ENCODE measurements around the gene C1orf216. TPM values are rescaled to one million over a fixed set of nuclear protein-coding genes. Genes with fewer than 3 reads are reported as not detected.

C1orf216 gene
- polyA plus RNA-seq, 1 donor from 2014 or later, result 6.7 TPM

- no peak overlapping the region for H2AFZ ChIP-seq (ENCODE audit: low read depth, low read length)
- peaks cover 17% of the 10 kb centered on the region for H3K27me3 ChIP-seq (ENCODE audit: insufficient read depth, low read depth, low read length)
- TF ChIP-seq EZH2 (IDR thresholded peaks at IDR 0.05; ENCODE audit: borderline replicate concordance, insufficient read depth, low read length, poor library complexity, severe bottlenecking) (no peak), SMC3 (conservative IDR thresholded peaks at IDR 0.05; ENCODE audit: poor library complexity) (no peak), RAD21 (conservative IDR thresholded peaks at IDR 0.05) (no peak), EP300 (conservative IDR thresholded peaks at IDR 0.05; ENCODE audit: poor library complexity, severe bottlenecking) (no peak), REST (IDR thresholded peaks at IDR 0.05; ENCODE audit: borderline replicate concordance) (no peak), CTCF (IDR thresholded peaks at IDR 0.05; ENCODE audit: poor library complexity, severe bottlenecking) (no peak), POLR2AphosphoS5 (IDR thresholded peaks at IDR 0.05) (no peak), MXI1 (conservative IDR thresholded peaks at IDR 0.05; ENCODE audit: poor library complexity, severe bottlenecking) (no peak)
- H3K9me3 ChIP-seq (ENCODE audit: low read length), result no peaks in the 10 kb centered on the region
- H3K9ac ChIP-seq (ENCODE audit: low read length), result no peak overlapping the region
- H3K4me2 ChIP-seq (ENCODE audit: low read length), result no peak overlapping the region
- no peak overlapping the region for H3K27ac ChIP-seq (ENCODE audit: low read length)
- H3K4me3 ChIP-seq (ENCODE audit: low read length), result no peak overlapping the region
- no peaks in the 10 kb centered on the region for H3K79me2 ChIP-seq (replicated peaks; ENCODE audit: insufficient read depth, low read length)
- H3F3A ChIP-seq (ENCODE audit: insufficient read depth, low read length, poor library complexity, severe bottlenecking), result no peaks in the 10 kb centered on the region
- H4K20me1 ChIP-seq (ENCODE audit: insufficient read depth), result peaks cover 3% of the 10 kb centered on the region
- no peaks in the 10 kb centered on the region for H3K36me3 ChIP-seq (ENCODE audit: insufficient read depth, low read length)
- H3K9me2 ChIP-seq (ENCODE audit: insufficient read depth, low read length), result no peaks in the 10 kb centered on the region
Observed at GRCh38 chr1:35708952-35709351, 9.7 kb downstream of the C1orf216 start.

GRCh38 chr1:35708441-35708921 is 10.2 kb downstream of the C1orf216 start:
- Histone ChIP-seq H3K9me3 (ENCODE audit: low read length) (no peaks in the 10 kb centered on the region), H3K79me2 (replicated peaks; ENCODE audit: insufficient read depth, low read length) (no peaks in the 10 kb centered on the region), H3K4me2 (ENCODE audit: low read length) (no peak overlapping the region), H3K36me3 (ENCODE audit: insufficient read depth, low read length) (no peaks in the 10 kb centered on the region), H3K27me3 (ENCODE audit: insufficient read depth, low read depth, low read length) (peaks cover 17% of the 10 kb centered on the region), H3F3A (ENCODE audit: insufficient read depth, low read length, poor library complexity, severe bottlenecking) (no peaks in the 10 kb centered on the region), H3K4me3 (ENCODE audit: low read length) (peak overlapping the region; percentile 56), H3K9ac (ENCODE audit: low read length) (peak overlapping the region; percentile 60), H2AFZ (ENCODE audit: low read depth, low read length) (peak overlapping the region; percentile 19), H4K20me1 (ENCODE audit: insufficient read depth) (peaks cover 3% of the 10 kb centered on the region), H3K9me2 (ENCODE audit: insufficient read depth, low read length) (no peaks in the 10 kb centered on the region), H3K27ac (ENCODE audit: low read length) (no peak overlapping the region)
- TF ChIP-seq RAD21 (conservative IDR thresholded peaks at IDR 0.05), result no peak
- TF ChIP-seq POLR2AphosphoS5 (IDR thresholded peaks at IDR 0.05), result no peak
- no peak for TF ChIP-seq MXI1 (conservative IDR thresholded peaks at IDR 0.05; ENCODE audit: poor library complexity, severe bottlenecking)
- TF ChIP-seq CTCF (IDR thresholded peaks at IDR 0.05; ENCODE audit: poor library complexity, severe bottlenecking), result no peak
- no peak for TF ChIP-seq EZH2 (IDR thresholded peaks at IDR 0.05; ENCODE audit: borderline replicate concordance, insufficient read depth, low read length, poor library complexity, severe bottlenecking)
- TF ChIP-seq EP300 (conservative IDR thresholded peaks at IDR 0.05; ENCODE audit: poor library complexity, severe bottlenecking), result no peak
- no peak for TF ChIP-seq REST (IDR thresholded peaks at IDR 0.05; ENCODE audit: borderline replicate concordance)

Measured in neural cell (in vitro differentiated cells).